ENCODE data around the gene CLEC7A.

Gene CLEC7A

DNA sequence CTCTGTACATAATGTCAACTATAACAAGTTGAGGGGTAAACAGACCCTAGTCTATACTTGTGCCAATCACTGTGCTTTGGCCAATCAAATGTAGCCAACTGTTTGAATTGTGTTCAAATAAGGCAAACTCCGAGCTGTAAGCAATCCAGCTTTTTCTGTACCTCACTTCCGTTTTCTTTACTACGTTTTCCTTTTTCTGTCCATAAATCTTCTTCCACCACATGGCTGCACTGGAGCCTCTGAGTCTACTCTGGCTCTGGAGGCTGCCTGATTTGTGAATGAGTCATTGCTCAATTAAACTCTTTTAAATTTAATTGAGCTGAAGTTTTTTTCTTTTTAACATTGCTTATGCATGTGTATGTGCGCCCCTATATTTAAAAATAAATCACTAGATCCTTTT lies 60.9 kb downstream of the CLEC7A start:
- peak; percentile 64 for DNase-seq (ENCODE audit: low read depth)
- no peak overlapping the region for H3K4me3 ChIP-seq (ENCODE audit: low read length)
- TF ChIP-seq, protein P1, sequence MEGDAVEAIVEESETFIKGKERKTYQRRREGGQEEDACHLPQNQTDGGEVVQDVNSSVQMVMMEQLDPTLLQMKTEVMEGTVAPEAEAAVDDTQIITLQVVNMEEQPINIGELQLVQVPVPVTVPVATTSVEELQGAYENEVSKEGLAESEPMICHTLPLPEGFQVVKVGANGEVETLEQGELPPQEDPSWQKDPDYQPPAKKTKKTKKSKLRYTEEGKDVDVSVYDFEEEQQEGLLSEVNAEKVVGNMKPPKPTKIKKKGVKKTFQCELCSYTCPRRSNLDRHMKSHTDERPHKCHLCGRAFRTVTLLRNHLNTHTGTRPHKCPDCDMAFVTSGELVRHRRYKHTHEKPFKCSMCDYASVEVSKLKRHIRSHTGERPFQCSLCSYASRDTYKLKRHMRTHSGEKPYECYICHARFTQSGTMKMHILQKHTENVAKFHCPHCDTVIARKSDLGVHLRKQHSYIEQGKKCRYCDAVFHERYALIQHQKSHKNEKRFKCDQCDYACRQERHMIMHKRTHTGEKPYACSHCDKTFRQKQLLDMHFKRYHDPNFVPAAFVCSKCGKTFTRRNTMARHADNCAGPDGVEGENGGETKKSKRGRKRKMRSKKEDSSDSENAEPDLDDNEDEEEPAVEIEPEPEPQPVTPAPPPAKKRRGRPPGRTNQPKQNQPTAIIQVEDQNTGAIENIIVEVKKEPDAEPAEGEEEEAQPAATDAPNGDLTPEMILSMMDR (conservative IDR thresholded peaks at IDR 0.05; ENCODE audit: low read length), result no peak

DNA sequence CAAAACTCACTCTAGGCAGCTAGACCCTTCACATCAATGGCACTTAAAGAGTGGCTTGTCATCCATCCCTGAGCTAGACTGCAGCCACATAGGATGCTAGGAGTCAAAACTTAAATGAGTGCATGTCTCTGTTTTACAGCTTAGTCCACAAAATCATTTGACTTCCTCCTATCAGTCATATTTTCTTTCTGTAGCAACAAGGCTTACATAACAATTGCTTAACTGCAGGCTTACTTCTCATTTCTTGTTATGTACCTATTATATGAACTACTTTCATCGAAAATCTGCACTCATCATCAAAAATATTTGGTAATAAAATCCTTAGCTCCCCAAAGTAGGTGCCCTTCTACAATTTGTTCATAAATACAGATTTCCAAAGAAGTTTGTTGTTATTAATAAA lies 61.4 kb downstream of the CLEC7A start:
- no peak for DNase-seq (ENCODE audit: low read depth)
- TF ChIP-seq, protein P1 (conservative IDR thresholded peaks at IDR 0.05; ENCODE audit: low read length), result no peak
- H3K4me3 ChIP-seq (ENCODE audit: low read length), result no peak overlapping the region

DNA sequence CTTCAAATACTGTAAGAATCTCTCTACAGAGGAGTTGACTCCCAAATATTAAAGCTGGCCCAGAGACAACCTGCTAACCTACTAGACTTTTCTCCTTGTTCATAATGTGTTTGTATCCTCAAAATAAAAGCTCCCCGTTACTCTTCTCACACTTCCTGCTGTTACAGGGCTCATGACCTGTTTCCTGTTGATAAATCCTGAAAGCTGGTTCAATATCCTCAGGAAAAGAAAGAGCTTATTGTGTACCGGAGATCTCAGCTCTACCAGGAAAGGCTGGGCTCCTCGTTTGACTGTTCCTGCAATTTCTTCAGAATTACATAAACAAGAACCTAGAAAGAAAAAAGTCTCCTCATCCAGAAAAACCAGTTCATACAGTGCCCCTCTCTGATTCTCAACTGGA lies 62.1 kb downstream of the CLEC7A start:
- TF ChIP-seq, protein P1 (conservative IDR thresholded peaks at IDR 0.05; ENCODE audit: low read length), result no peak
- H3K4me3 ChIP-seq (ENCODE audit: low read length), result no peak overlapping the region
- no peak for DNase-seq (ENCODE audit: low read depth)

DNA sequence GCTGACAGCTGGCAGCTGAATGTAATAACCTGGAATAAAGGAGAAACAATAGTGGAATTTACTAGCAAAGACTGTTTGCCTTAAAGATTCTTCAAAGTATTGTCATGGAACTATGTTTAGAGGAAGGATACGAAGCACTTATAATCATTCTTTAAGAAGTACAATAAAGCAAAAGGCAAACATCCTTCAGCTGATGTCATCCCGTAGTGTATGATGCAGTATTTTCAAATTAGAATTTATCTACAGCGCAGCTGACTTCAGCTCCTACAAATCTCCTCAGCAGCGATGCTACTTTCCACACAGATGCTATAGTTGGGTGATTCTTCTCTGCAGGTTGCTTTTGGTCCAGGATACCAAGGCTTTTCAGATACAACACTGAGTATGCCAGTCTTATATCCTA lies 62.7 kb downstream of the CLEC7A start:
- TF ChIP-seq, protein P1 (conservative IDR thresholded peaks at IDR 0.05; ENCODE audit: low read length), result no peak
- no peak for DNase-seq (ENCODE audit: low read depth)
- H3K4me3 ChIP-seq (ENCODE audit: low read length), result no peak overlapping the region

All from AG10803 (cell line).